IPS DF 6.9 (cell line): ENCODE measurements around the gene SGIP1.
"Not testable (repeated sequence)": the region's sequence is repeated elsewhere in the genome, so short reads cannot be mapped to it uniquely, and the experiment has no call there.

Source experiments
- DNase-seq: peaks from one replicate; pipeline ENCODE4 v3.0.0-alpha.2; 2013; ENCODE audit warnings: low read depth, low spot score
- H3K27ac ChIP-seq: one replicate; pipeline ENCODE4 v1.5.1; 2013; ENCODE audit warnings: low read length, control low read depth
- H3K27me3 ChIP-seq: 2 replicates; pipeline ENCODE4 v1.6.1; 2013; ENCODE audit warnings: mild to moderate bottlenecking, low read length; ENCODE audit not compliant: control insufficient read depth, insufficient read depth
- H3K36me3 ChIP-seq: 2 replicates; pipeline ENCODE4 v1.6.1; 2013; ENCODE audit warnings: low read length; ENCODE audit not compliant: control insufficient read depth, insufficient read depth
- H3K4me1 ChIP-seq: 2 replicates; pipeline ENCODE4 v1.6.1; 2013; ENCODE audit warnings: low read length; ENCODE audit not compliant: control insufficient read depth, insufficient read depth
- H3K4me3 ChIP-seq: 2 replicates; pipeline ENCODE4 v1.5.1; 2013; ENCODE audit warnings: mild to moderate bottlenecking, low read length
- H3K9me3 ChIP-seq: 2 replicates; pipeline ENCODE4 v1.6.1; 2013; ENCODE audit warnings: low read length, inconsistent platforms; ENCODE audit not compliant: control insufficient read depth, insufficient read depth
- WGBS: extraction: QIAGEN DNeasy Blood & Tissue Kit; methylation state at CpG from one replicate; pipeline ENCODE4 v1.1.7; 2013; ENCODE audit warnings: mixed read lengths, missing lambda C conversion rate; ENCODE audit not compliant: insufficient read length, insufficient coverage; 5-methylcytosine and 5-hydroxymethylcytosine counted together

The SGIP1 gene

GRCh38 chr1:66725885-66726665, 192.1 kb downstream of the SGIP1 start:
- Histone ChIP-seq H3K4me3 (no peak overlapping the region), H3K9me3 (no peaks in the 10 kb centered on the region), H3K27ac (no peak overlapping the region), H3K27me3 (no peaks in the 10 kb centered on the region), H3K36me3 (no peaks in the 10 kb centered on the region), H3K4me1 (peaks cover 2% of the 10 kb centered on the region; the same call in 1 of the 2 replicates)
- no CpG with 5 or more reads among the region's 9 CpGs for WGBS
- DNase-seq = peak; percentile 70

GRCh38 chr1:66728021-66728420, 194.1 kb downstream of the SGIP1 start:
- no peaks in the 10 kb centered on the region for H3K36me3 ChIP-seq
- peaks cover 2% of the 10 kb centered on the region; the same call in 1 of the 2 replicates for H3K4me1 ChIP-seq
- WGBS = no CpG with 5 or more reads among the region's 2 CpGs
- H3K4me3 ChIP-seq = no peak overlapping the region
- H3K9me3 ChIP-seq = no peaks in the 10 kb centered on the region
- no peaks in the 10 kb centered on the region for H3K27me3 ChIP-seq
- H3K27ac ChIP-seq = no peak overlapping the region
- no peak for DNase-seq

- not testable (repeated sequence) for DNase-seq, H3K36me3 ChIP-seq, H3K9me3 ChIP-seq, H3K4me1 ChIP-seq, H3K27ac ChIP-seq, H3K4me3 ChIP-seq, H3K27me3 ChIP-seq
Observed at GRCh38 chr1:66728716-66729115, 194.8 kb downstream of the SGIP1 start.

GRCh38 chr1:66729119-66729518, 195.2 kb downstream of the SGIP1 start:
- Histone ChIP-seq H3K27ac (no peak overlapping the region), H3K4me3 (no peak overlapping the region), H3K4me1 (peaks cover 2% of the 10 kb centered on the region; the same call in 1 of the 2 replicates), H3K9me3 (no peaks in the 10 kb centered on the region), H3K36me3 (no peaks in the 10 kb centered on the region), H3K27me3 (no peaks in the 10 kb centered on the region)
- no peak for DNase-seq
- WGBS = no CpG with 5 or more reads among the region's 6 CpGs

DNA sequence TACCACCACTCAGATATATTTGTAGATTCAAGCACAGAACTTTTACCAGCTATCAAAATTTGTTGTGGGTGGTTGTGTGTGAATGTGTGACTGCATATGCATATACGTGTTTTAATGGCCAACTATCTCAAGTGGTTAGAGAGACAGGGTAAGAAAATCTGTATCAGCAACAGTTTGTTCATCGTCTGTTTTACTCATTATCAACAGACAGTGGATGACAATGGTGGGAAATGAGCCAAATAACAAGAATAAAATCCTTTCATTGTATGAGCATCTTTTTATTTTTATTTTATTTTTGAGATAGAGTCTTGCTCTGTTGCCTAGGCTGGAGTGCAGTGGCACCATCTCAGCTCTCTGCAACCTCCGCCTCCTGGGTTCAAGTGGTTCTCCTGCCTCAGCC, 195.6 kb downstream of the SGIP1 start:
- Histone ChIP-seq H3K27me3 (no peaks in the 10 kb centered on the region), H3K36me3 (no peaks in the 10 kb centered on the region), H3K9me3 (no peaks in the 10 kb centered on the region), H3K4me1 (peaks cover 2% of the 10 kb centered on the region; the same call in 1 of the 2 replicates), H3K4me3 (no peak overlapping the region), H3K27ac (no peak overlapping the region)
- no CpG with 5 or more reads among the region's 3 CpGs for WGBS
- DNase-seq = no peak

DNA sequence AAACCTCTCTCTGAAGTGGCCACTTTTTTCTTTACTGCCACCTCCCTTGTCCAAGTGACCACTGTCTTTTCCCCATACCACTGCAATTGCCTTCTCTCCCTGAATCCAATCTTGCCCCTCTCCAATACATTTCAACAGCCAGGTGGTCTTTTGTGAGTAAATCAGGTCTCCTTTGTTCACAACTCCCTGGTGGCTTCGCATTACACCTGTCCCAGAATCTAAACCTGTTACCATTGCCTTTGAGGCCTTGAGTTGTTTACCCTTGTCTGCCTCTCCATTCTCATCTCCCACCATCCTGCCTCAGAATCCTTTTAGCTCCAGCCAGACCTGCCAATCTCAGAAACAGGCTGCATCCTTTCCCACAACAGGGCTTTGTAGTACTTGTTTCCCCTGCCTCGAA, 196.5 kb downstream of the SGIP1 start:
- no CpG with 5 or more reads among the region's 2 CpGs for WGBS
- DNase-seq = no peak

GRCh38 chr1:66731170-66731865, 197.4 kb downstream of the SGIP1 start:
- Histone ChIP-seq H3K27ac (no peak overlapping the region), H3K27me3 (no peaks in the 10 kb centered on the region), H3K4me3 (no peak overlapping the region), H3K36me3 (no peaks in the 10 kb centered on the region), H3K9me3 (no peaks in the 10 kb centered on the region), H3K4me1 (no peaks in the 10 kb centered on the region)
- WGBS = no CpG with 5 or more reads among the region's 4 CpGs
- DNase-seq = no peak

More for the DNA sequence above, 196.5 kb downstream of the SGIP1 start:
- no peaks in the 10 kb centered on the region for H3K36me3 ChIP-seq
- H3K27me3 ChIP-seq = no peaks in the 10 kb centered on the region
- H3K4me3 ChIP-seq = no peak overlapping the region
- H3K4me1 ChIP-seq = peaks cover 2% of the 10 kb centered on the region; the same call in 1 of the 2 replicates
- no peak overlapping the region for H3K27ac ChIP-seq
- H3K9me3 ChIP-seq = no peaks in the 10 kb centered on the region

- Histone ChIP-seq H3K4me3 (no peak overlapping the region), H3K9me3 (no peaks in the 10 kb centered on the region), H3K27me3 (no peaks in the 10 kb centered on the region), H3K27ac (no peak overlapping the region), H3K36me3 (no peaks in the 10 kb centered on the region), H3K4me1 (no peaks in the 10 kb centered on the region)
- no peak for DNase-seq
- WGBS = no CpG with 5 or more reads among the region's 1 CpG
Observed at GRCh38 chr1:66732407-66733166, 198.6 kb downstream of the SGIP1 start.

DNA sequence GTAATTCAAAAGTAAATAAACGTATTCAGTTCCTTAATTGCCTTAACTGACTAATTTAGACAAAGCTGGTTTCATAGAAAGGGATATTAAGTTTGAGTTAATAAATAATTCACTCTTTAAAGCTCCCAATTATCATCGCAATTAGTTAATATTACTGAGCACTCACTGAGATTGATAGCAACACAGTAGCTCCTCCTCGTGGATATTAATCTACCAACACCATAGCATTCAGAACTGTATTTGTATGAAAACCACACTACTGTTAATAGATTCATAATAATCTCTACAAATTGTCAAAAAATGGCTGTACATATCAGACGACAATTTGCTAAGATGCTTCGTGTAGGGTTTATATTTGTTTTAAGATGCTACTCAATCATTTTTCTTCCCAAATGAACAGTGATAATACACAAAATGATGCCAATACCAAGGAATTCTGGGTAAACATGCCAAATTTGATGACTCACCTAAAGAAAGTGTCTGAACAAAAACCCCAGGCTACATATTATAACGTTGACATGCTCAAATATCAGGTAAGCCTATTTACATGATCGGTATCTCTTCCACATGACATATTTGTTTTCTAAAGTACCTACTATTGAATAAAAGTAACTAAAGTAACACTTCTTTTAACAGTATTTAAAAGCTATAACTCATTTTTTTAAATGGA, 199.5 kb downstream of the SGIP1 start:
- no peaks in the 10 kb centered on the region for H3K36me3 ChIP-seq
- H3K9me3 ChIP-seq = no peaks in the 10 kb centered on the region
- H3K4me1 ChIP-seq = no peaks in the 10 kb centered on the region
- DNase-seq = no peak
- H3K27ac ChIP-seq = no peak overlapping the region
- no peak overlapping the region for H3K4me3 ChIP-seq
- H3K27me3 ChIP-seq = no peaks in the 10 kb centered on the region
- WGBS = no CpG with 5 or more reads among the region's 7 CpGs

- H3K27ac ChIP-seq, H3K36me3 ChIP-seq, DNase-seq, H3K27me3 ChIP-seq, H3K9me3 ChIP-seq, H3K4me1 ChIP-seq, H3K4me3 ChIP-seq: not testable (repeated sequence)
- no CpG with 5 or more reads among the region's 6 CpGs for WGBS
Observed at GRCh38 chr1:66734531-66734930, 200.6 kb downstream of the SGIP1 start.
